ENCODE measurements around the gene SLC33A1. TPM values are rescaled to one million over a fixed set of nuclear protein-coding genes. Genes with fewer than 3 reads are reported as not detected.
A peak's percentile ranks its signal among the peaks of the same experiment; 100 is the strongest.
"Not testable (repeated sequence)": the region's sequence is repeated elsewhere in the genome, so short reads cannot be mapped to it uniquely, and the experiment has no call there.

SLC33A1 gene
- total RNA-seq, 4 donors from 2014 or later, result 19.4 to 26.3 (median 20.8) TPM

- peak; percentile 89 to 98 for DNase-seq (ENCODE audit: low spot score in 2 of 2)
- H3K4me3 ChIP-seq (ENCODE audit: low read depth, poor library complexity, severe bottlenecking), result peak within 1 kb of the TSS; percentile 99
- intact Hi-C loops (cut with DNase I; ENCODE audit: low total_unique reads), result no loop called here
- 1% methylated on average over 47 to 48 of the region's 83 CpGs for WGBS, 2 donors
- TF ChIP-seq CTCF (IDR thresholded peaks at IDR 0.05), result no peak
- TF ChIP-seq POLR2A (IDR thresholded peaks at IDR 0.05), result no peak
These were observed 16.1 kb upstream of the SLC33A1 start, which contains the start of gene GMPS for GRCh38 chr3:155870133-155870944. Gene GMPS, plus strand, starts transcription at chr3:155870650. Its CDS starts 221 bp downstream, at chr3:155870871.

- intact Hi-C loops (cut with DNase I; ENCODE audit: low total_unique reads), result no loop called here
- H3K4me3 ChIP-seq (ENCODE audit: low read depth, poor library complexity, severe bottlenecking), result no peak overlapping the region
- no peak for TF ChIP-seq POLR2A (IDR thresholded peaks at IDR 0.05)
- no peak for TF ChIP-seq CTCF (IDR thresholded peaks at IDR 0.05)
- WGBS, 2 donors, result 28 to 33% methylated on average over 3 of the region's 3 CpGs
- no peak for DNase-seq (ENCODE audit: low spot score in 2 of 2)
These were observed 15.5 kb upstream of the SLC33A1 start for GRCh38 chr3:155869691-155870090.

- intact Hi-C loops (cut with DNase I; ENCODE audit: low total_unique reads), result no loop called here
- TF ChIP-seq CTCF (IDR thresholded peaks at IDR 0.05) (no peak), POLR2A (IDR thresholded peaks at IDR 0.05) (no peak)
- H3K4me3 ChIP-seq (ENCODE audit: low read depth, poor library complexity, severe bottlenecking), result no peak overlapping the region
- WGBS, 2 donors, result 88 to 90% methylated on average over 12 of the region's 12 CpGs
- no peak for DNase-seq (ENCODE audit: low spot score in 2 of 2)
These were observed 9.0 kb upstream of the SLC33A1 start for GRCh38 chr3:155863072-155863784.

GRCh38 chr3:155862290-155862982, 8.2 kb upstream of the SLC33A1 start:
- DNase-seq (ENCODE audit: low spot score in 2 of 2), result peak in 1 of 2 donors; percentile 24
- 72 to 76% methylated on average over 12 of the region's 12 CpGs for WGBS, 2 donors
- intact Hi-C loops (cut with DNase I; ENCODE audit: low total_unique reads); H3K4me3 ChIP-seq (ENCODE audit: low read depth, poor library complexity, severe bottlenecking): not testable (repeated sequence)

- intact Hi-C loops (cut with DNase I; ENCODE audit: low total_unique reads), result no loop called here
- TF ChIP-seq CTCF (IDR thresholded peaks at IDR 0.05) (no peak), POLR2A (IDR thresholded peaks at IDR 0.05) (no peak)
- no peak for DNase-seq (ENCODE audit: low spot score in 2 of 2)
- H3K4me3 ChIP-seq (ENCODE audit: low read depth, poor library complexity, severe bottlenecking), result no peak overlapping the region
- WGBS, 2 donors, result 82 to 87% methylated on average over 2 of the region's 2 CpGs
These were observed 7.4 kb upstream of the SLC33A1 start for GRCh38 chr3:155861476-155862183.

- WGBS, 2 donors, result 91 to 97% methylated on average over 5 of the region's 5 CpGs
- intact Hi-C loops (cut with DNase I; ENCODE audit: low total_unique reads); DNase-seq (ENCODE audit: low spot score in 2 of 2); H3K4me3 ChIP-seq (ENCODE audit: low read depth, poor library complexity, severe bottlenecking): not testable (repeated sequence)
These were observed 6.2 kb upstream of the SLC33A1 start for GRCh38 chr3:155860424-155860823.

Data from lower leg skin (tissue), 4 donors.